ENCODE data around the gene PSENEN. TPM values are rescaled to one million over a fixed set of nuclear protein-coding genes. Genes with fewer than 3 reads are reported as not detected.

PSENEN gene
- total RNA-seq, 4 donors from 2014 or later, result 6.6 to 80.0 (median 56.8) TPM

- WGBS, 2 donors (ENCODE audit: low coverage in 1 of 2), result 85 to 88% methylated on average over 7 to 21 of the region's 21 CpGs
- TF ChIP-seq POLR2AphosphoS5 (IDR thresholded peaks at IDR 0.05) (no peak), POLR2A (IDR thresholded peaks at IDR 0.05) (no peak), EP300 (IDR thresholded peaks at IDR 0.05; ENCODE audit: low read depth) (no peak)
- TF ChIP-seq, protein P1, sequence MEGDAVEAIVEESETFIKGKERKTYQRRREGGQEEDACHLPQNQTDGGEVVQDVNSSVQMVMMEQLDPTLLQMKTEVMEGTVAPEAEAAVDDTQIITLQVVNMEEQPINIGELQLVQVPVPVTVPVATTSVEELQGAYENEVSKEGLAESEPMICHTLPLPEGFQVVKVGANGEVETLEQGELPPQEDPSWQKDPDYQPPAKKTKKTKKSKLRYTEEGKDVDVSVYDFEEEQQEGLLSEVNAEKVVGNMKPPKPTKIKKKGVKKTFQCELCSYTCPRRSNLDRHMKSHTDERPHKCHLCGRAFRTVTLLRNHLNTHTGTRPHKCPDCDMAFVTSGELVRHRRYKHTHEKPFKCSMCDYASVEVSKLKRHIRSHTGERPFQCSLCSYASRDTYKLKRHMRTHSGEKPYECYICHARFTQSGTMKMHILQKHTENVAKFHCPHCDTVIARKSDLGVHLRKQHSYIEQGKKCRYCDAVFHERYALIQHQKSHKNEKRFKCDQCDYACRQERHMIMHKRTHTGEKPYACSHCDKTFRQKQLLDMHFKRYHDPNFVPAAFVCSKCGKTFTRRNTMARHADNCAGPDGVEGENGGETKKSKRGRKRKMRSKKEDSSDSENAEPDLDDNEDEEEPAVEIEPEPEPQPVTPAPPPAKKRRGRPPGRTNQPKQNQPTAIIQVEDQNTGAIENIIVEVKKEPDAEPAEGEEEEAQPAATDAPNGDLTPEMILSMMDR (IDR thresholded peaks at IDR 0.05), result no peak
- peaks cover 0 to 56% (median 26%) of the 10 kb centered on the region in 4 donors for H3K36me3 ChIP-seq
These were observed 13.6 kb upstream of the PSENEN start for GRCh38 chr19:35731779-35732405.

GRCh38 chr19:35732540-35733179 lies 12.8 kb upstream of the PSENEN start:
- no peaks in the 10 kb centered on the region for H3K4me1 ChIP-seq
- no peak overlapping the region for H3K27ac ChIP-seq
- intact Hi-C loops (cut with DNase I; ENCODE audit: low total_unique reads) (no loop called here), in situ Hi-C loops (cut with MboI; ENCODE audit: low pct_ligation_motif_present in 1 of 4, low pct_unique_long_range_greater_than_20kb in 1 of 4, low sequenced_read_pairs in 3 of 4) (no loop called here)
- 91% methylated on average over 25 of the region's 25 CpGs; no CpG with 5 or more reads in 1 of the 2 donors for WGBS, 2 donors (ENCODE audit: low coverage in 1 of 2)
- DNase-seq, result no peak
- no peaks in the 10 kb centered on the region for H3K9me3 ChIP-seq
- H3K36me3 ChIP-seq, result peaks cover 0 to 53% (median 21%) of the 10 kb centered on the region in 4 donors
- TF ChIP-seq POLR2AphosphoS5 (IDR thresholded peaks at IDR 0.05) (no peak), POLR2A (IDR thresholded peaks at IDR 0.05) (no peak), EP300 (IDR thresholded peaks at IDR 0.05; ENCODE audit: low read depth) (no peak)
- TF ChIP-seq, protein P1 (IDR thresholded peaks at IDR 0.05), result no peak
- H3K4me3 ChIP-seq, result no peak overlapping the region
- no peaks in the 10 kb centered on the region for H3K27me3 ChIP-seq

More at GRCh38 chr19:35731779-35732405, 13.6 kb upstream of the PSENEN start:
- H3K27me3 ChIP-seq, result no peaks in the 10 kb centered on the region
- H3K4me3 ChIP-seq, result no peak overlapping the region
- no peak overlapping the region for H3K27ac ChIP-seq
- no peaks in the 10 kb centered on the region for H3K4me1 ChIP-seq
- in situ Hi-C loops (cut with MboI; ENCODE audit: low pct_ligation_motif_present in 1 of 4, low pct_unique_long_range_greater_than_20kb in 1 of 4, low sequenced_read_pairs in 3 of 4), result no loop called here
- DNase-seq, result no peak
- intact Hi-C loops (cut with DNase I; ENCODE audit: low total_unique reads), result no loop called here
- no peaks in the 10 kb centered on the region for H3K9me3 ChIP-seq

DNA sequence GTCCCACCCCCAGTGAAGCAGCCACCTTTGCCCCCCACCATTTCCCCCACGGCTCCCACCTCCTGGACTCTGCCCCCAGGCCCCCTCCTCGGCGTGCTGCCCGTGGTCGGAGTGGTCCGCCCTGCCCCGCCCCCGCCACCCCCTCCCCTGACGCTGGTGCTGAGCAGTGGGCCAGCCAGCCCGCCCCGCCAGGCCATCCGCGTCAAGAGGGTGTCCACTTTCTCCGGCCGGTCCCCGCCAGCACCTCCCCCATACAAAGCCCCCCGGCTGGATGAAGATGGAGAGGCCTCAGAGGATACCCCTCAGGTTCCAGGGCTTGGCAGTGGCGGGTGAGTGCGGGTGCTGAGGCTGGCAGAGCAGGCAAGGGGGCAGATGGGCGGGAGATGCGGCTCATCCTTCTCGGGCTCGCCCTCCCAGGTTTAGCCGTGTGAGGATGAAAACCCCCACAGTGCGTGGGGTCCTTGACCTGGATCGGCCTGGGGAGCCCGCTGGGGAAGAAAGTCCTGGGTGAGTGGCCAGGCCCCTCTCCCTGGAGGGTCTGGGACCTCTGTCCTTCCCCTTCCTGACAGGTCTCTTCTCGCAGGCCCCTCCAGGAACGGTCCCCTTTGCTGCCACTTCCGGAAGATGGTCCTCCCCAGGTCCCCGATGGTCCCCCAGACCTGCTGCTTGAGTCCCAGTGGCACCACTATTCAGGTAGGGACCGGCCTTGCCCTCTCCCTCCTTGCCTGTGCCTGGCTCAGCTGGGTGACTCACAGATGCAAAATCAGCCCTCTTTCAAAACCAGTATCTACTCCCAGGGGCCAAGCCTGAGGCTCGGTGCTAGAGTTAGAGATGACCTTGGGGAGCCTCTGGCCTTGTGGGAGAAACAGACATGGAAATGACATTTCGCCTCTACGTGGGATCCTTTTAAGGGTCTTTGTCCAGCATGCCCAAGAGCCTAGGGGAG lies 12.0 kb upstream of the PSENEN start:
- WGBS, 2 donors (ENCODE audit: low coverage in 1 of 2), result 90% methylated on average over 33 of the region's 35 CpGs; no CpG with 5 or more reads in 1 of the 2 donors
- Histone ChIP-seq H3K4me3 (no peak overlapping the region), H3K9me3 (no peaks in the 10 kb centered on the region), H3K36me3 (peaks cover 0 to 46% (median 18%) of the 10 kb centered on the region in 4 donors), H3K27me3 (no peaks in the 10 kb centered on the region), H3K4me1 (no peaks in the 10 kb centered on the region), H3K27ac (no peak overlapping the region)
- in situ Hi-C loops (cut with MboI; ENCODE audit: low pct_ligation_motif_present in 1 of 4, low pct_unique_long_range_greater_than_20kb in 1 of 4, low sequenced_read_pairs in 3 of 4), result no loop called here
- intact Hi-C loops (cut with DNase I; ENCODE audit: low total_unique reads), result no loop called here
- TF ChIP-seq EP300 (IDR thresholded peaks at IDR 0.05; ENCODE audit: low read depth) (no peak), POLR2A (IDR thresholded peaks at IDR 0.05) (no peak), POLR2AphosphoS5 (IDR thresholded peaks at IDR 0.05) (no peak)
- TF ChIP-seq, protein P1 (IDR thresholded peaks at IDR 0.05), result no peak
- DNase-seq, result no peak

DNA sequence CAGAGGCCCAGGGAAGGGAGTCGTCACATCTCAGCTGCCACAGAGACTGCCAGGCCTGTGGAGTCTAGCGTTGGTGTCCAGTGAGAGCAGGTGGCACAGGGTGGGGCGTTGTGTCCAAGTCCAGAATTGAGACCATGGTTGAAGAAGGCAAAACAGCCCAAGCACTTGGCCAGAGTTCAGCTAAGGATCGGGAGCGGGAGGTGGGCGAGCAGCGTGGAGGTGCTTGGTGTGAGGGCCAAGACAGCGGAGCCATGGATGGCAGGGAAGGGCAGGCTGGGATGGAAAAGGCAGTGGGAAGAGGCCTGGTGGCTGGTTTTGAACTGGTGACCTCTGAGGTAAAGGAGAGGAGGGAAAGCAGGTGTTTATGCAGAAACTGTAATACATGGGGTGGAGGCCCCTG lies 11.2 kb upstream of the PSENEN start:
- in situ Hi-C loops (cut with MboI; ENCODE audit: low pct_ligation_motif_present in 1 of 4, low pct_unique_long_range_greater_than_20kb in 1 of 4, low sequenced_read_pairs in 3 of 4), result no loop called here
- TF ChIP-seq, protein P1 (IDR thresholded peaks at IDR 0.05), result no peak
- TF ChIP-seq POLR2A (IDR thresholded peaks at IDR 0.05), result no peak
- TF ChIP-seq EP300 (IDR thresholded peaks at IDR 0.05; ENCODE audit: low read depth), result no peak
- TF ChIP-seq POLR2AphosphoS5 (IDR thresholded peaks at IDR 0.05), result no peak
- no peaks in the 10 kb centered on the region for H3K4me1 ChIP-seq
- no peaks in the 10 kb centered on the region for H3K27me3 ChIP-seq
- peaks cover 0 to 38% (median 16%) of the 10 kb centered on the region in 4 donors for H3K36me3 ChIP-seq
- no peaks in the 10 kb centered on the region for H3K9me3 ChIP-seq
- intact Hi-C loops (cut with DNase I; ENCODE audit: low total_unique reads), result no loop called here
- no peak overlapping the region for H3K4me3 ChIP-seq
- H3K27ac ChIP-seq, result no peak overlapping the region
- 91 to 93% methylated on average over 8 of the region's 8 CpGs for WGBS, 2 donors (ENCODE audit: low coverage in 1 of 2)
- no peak for DNase-seq
